K562 (cell line): ENCODE measurements around the gene ABRAXAS1. TPM values are rescaled to one million over a fixed set of nuclear protein-coding genes. Genes with fewer than 3 reads are reported as not detected.
A peak's percentile ranks its signal among the peaks of the same experiment; 100 is the strongest.

Experiments
- IRF1 ChIP-seq: sonication (generic); formaldehyde crosslinking; IDR thresholded peaks from 2 replicates; pipeline ENCODE4 v1.8.0; 2022; ENCODE audit warnings: missing genetic modification reagents, mild to moderate bottlenecking, borderline replicate concordance
- KDM4B ChIP-seq, 2 experiments: fragments of 450-650 bp in 1 of 2; sonication (generic) in 1 of 2; IDR thresholded peaks; 2 replicates each; pipeline ENCODE4 v1.6.1; 2016 to 2017; ENCODE audit warnings: borderline replicate concordance in 2 of 2, antibody characterized with exemption in 1 of 2, low read depth in 1 of 2, mild to moderate bottlenecking in 1 of 2
- NR2C2 ChIP-seq, 2 experiments: fragments of 200-800 bp in 1 of 2; sonication (Bioruptor generic) in 1 of 2; sonication (generic) in 1 of 2; formaldehyde crosslinking in 1 of 2; IDR thresholded peaks; 2 replicates each; pipeline versions ENCODE4 v1.6.1 to v1.8.0; 2016 to 2022; ENCODE audit warnings: mild to moderate bottlenecking in 1 of 2, missing compliant biosample characterization in 1 of 2, missing genetic modification characterization in 1 of 2, missing genetic modification reagents in 1 of 2
- TRIM28 ChIP-seq: fragments of 450-650 bp; IDR thresholded peaks from 2 replicates; pipeline ENCODE4 v1.6.1; 2017
- polyA plus RNA-seq, 8 experiments: library from polyadenylated mRNA; depleted of rRNA in 4 of 8; stranded (reverse) in 5 of 8; unstranded in 3 of 8; fragments of >200 nt; fragmentation: Nextera tagmentation in 2 of 8; fragmentation: Illumina TruSeq in 1 of 8; extraction: Ambion mirVana in 2 of 8; extraction: Trizol in 1 of 8; gene quantifications; 2 replicates each; pipeline versions ENCODE4 v1.2.1 to v1.2.3, GENCODE V29; 2011 to 2014; ENCODE audit warnings: inconsistent platforms in 1 of 8, missing spikeins in 1 of 8
- total RNA-seq, 7 experiments: library from RNA; depleted of rRNA in 6 of 7; stranded (reverse); fragments of >200 nt in 6 of 7; fragmentation: Illumina TruSeq in 2 of 7; extraction: Trizol in 2 of 7; gene quantifications; 2 replicates each; pipeline versions ENCODE4 v1.2.1 to v1.2.3, GENCODE V29; 2011 to 2021; ENCODE audit warnings: low replicate concordance in 1 of 7
- TF ChIP-seq, protein P1 (sequence below): fragments of 250-450 bp; sonication (Bioruptor Pico); IDR thresholded peaks from 2 replicates; pipeline ENCODE4 v1.4.0; 2020; ENCODE audit warnings: mild to moderate bottlenecking, moderate library complexity
- TF ChIP-seq, protein P2 (sequence below): sonication (generic); formaldehyde crosslinking; IDR thresholded peaks from 2 replicates; pipeline ENCODE4 v1.8.1; 2023; ENCODE audit warnings: mild to moderate bottlenecking, missing genetic modification reagents

The ABRAXAS1 gene
- total and polyA plus RNA-seq, 9 of the 15 experiments (the other 6 are each of a cell fraction or from before 2014, with no cell fraction given) = 10.8 to 48.3 (median 22.1) TPM

DNA sequence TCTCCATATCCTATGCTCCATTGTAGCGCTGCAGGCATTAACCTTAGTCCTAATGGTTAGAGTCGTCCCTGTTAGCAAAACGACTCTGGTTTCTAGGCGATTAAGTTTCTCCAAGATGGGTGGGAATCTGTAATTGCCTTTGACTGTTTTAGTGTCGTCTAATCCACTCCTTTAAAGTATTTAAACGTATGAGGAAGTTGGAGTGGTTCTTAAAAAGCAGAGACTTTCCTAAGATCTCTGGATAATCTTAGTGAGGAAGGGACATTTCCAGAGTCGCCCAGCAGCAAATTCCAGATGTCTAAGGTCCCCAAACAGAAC lies 28.8 kb downstream of the ABRAXAS1 start (continued):
- TF ChIP-seq TRIM28 = 0 out of 2 replicates have a peak, but pooled peaks have one; percentile 10
- TF ChIP-seq NR2C2 (CRISPR knock-in tag; IDR thresholded peaks at IDR 0.05) = no peak
- no peak for TF ChIP-seq NR2C2 (tag; IDR thresholded peaks at IDR 0.05)
- TF ChIP-seq, protein P1, sequence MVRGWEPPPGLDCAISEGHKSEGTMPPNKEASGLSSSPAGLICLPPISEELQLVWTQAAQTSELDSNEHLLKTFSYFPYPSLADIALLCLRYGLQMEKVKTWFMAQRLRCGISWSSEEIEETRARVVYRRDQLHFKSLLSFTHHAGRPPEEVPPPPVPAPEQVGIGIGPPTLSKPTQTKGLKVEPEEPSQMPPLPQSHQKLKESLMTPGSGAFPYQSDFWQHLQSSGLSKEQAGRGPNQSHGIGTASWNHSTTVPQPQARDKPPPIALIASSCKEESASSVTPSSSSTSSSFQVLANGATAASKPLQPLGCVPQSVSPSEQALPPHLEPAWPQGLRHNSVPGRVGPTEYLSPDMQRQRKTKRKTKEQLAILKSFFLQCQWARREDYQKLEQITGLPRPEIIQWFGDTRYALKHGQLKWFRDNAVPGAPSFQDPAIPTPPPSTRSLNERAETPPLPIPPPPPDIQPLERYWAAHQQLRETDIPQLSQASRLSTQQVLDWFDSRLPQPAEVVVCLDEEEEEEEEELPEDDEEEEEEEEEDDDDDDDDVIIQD (CRISPR knock-in tag) = no peak
- TF ChIP-seq, protein P2, sequence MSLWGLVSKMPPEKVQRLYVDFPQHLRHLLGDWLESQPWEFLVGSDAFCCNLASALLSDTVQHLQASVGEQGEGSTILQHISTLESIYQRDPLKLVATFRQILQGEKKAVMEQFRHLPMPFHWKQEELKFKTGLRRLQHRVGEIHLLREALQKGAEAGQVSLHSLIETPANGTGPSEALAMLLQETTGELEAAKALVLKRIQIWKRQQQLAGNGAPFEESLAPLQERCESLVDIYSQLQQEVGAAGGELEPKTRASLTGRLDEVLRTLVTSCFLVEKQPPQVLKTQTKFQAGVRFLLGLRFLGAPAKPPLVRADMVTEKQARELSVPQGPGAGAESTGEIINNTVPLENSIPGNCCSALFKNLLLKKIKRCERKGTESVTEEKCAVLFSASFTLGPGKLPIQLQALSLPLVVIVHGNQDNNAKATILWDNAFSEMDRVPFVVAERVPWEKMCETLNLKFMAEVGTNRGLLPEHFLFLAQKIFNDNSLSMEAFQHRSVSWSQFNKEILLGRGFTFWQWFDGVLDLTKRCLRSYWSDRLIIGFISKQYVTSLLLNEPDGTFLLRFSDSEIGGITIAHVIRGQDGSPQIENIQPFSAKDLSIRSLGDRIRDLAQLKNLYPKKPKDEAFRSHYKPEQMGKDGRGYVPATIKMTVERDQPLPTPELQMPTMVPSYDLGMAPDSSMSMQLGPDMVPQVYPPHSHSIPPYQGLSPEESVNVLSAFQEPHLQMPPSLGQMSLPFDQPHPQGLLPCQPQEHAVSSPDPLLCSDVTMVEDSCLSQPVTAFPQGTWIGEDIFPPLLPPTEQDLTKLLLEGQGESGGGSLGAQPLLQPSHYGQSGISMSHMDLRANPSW (CRISPR knock-in tag) = no peak
- no peak for TF ChIP-seq KDM4B (IDR thresholded peaks at IDR 0.05; ENCODE audit: borderline replicate concordance in 2 of 2, low read depth in 1 of 2)
- TF ChIP-seq IRF1 = 0 out of 2 replicates have a peak, but pooled peaks have one; percentile 19
